HG03064 (cell line): ENCODE data around the gene SORBS2.

Experiments used
- ATAC-seq: cut with Tn5 transposase; IDR thresholded peaks from one replicate; pipeline ENCODE4 v1.9.1; 2021; ENCODE audit warnings: low read depth; ENCODE audit not compliant: unreplicated experiment

Gene SORBS2

DNA sequence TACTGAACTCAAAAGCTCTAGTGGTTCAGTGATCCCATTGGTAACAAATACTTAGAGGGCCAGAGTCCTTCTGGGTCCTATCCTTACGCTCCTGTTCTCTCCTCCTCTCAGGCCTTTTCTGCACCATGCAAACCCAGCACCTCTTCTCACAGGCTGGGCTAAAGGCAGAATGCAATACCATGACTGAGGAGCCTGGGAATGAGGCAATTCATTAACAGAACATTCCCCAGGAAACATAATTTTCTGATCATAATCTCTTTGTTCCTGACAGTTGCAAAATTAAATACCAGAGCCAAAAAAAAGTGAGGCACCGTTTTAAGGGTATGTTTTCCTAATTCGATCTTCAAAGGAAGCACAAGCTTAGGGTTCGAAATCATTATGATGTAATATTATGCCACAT, 9.0 kb downstream of the SORBS2 start:
- no peak for ATAC-seq

DNA sequence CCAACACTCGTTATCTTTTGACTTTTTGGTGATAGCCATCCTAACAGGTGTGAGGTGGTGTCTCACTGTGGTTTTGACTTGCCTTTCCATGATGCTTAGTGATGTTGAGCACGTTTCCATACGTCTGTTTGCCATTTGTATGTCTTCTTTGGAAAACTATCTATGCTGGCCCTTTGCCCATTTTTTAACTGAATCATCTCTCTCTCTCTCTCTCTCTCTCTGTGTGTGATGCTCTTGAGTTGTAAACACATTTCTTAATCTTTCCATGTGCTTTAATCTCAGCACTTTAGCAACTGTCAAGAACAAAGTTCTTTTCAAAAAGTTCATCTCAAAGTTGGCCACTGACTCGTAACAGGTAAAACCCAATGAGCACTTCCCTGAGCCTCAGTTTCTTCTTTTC, 10.5 kb downstream of the SORBS2 start:
- ATAC-seq, result no peak

DNA sequence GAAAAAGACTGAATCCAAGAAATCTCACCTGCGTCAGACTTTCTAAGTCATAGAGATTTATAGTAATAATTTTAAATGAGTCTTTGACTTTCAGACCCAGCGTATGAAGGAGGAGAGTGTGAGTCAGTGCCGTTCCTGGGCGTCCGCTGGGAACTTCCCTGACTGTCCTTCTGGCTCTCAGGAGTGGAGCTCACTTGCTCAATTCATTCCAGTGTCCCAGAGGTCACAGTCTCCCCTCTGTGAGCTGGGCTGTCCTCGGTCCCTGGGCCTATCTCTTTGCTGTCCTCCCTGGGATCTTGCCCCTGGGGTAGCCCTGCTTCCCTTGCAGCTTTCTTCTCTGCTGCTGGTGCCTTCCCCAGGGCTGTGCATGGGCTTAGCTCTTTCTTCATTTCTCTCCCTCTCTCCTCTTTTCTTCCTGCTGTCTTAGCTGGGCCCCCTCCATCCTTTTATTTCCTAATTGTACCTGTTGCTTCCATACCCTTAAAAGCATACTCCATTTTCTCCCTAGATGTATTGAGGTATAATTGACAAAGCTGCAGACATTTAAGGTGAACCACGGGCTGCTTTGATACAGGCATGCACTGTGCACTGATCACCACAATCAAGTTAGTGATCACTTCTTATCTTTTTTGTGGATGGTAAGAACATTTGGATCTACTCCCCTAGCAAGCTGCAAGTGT, 11.6 kb downstream of the SORBS2 start:
- ATAC-seq, result no peak

DNA sequence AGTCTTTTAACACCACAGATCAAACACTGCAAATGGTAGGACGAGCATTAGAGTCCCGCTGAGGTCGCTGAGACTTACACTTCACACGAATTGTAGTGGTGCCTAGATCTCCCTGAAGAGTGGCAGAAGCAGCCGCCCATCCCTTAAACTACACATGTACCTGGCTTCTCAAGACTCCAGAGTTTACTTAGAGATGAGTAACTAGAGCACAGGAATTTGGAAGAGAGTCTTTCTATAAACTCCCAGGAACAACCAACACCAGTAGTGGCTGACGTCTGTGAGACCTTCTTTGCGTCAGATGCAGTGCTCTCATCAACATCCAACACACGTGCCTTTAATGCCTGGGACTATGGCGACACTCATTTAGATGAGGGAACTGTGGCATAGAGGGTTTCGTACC, 12.6 kb downstream of the SORBS2 start:
- no peak for ATAC-seq

DNA sequence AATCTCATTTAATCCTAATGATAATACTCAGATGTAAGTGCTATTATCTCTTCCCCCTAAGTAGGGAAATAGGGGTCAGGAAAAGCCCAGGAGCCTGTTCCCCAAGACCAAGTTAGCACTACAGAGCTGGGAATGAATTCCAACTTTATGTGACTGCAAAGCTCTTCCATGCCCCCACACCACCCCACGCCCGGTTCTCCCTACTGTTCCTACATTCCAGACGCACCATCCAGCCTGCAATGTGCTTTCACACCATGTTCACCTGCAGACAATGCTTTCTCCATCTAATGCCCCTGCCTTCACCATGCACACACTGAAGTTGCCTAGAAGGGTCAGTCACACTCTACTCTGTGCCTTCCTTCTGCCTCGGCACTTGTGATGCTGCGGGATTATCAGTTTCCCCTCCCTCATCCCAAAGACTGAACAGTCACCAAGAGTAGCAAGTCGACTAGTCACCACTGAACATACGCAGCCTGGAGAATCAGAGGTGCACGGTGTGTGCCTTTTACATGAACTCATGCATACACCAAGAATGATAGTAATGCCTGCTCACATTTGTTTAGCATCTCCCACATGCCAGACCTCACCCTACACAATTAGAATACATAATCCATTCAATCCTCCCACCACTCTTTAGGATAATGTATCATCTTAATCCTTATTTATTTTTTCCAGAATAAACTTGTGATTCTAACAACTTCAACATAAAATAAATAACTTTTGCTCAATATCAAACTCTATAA, 14.2 kb downstream of the SORBS2 start:
- ATAC-seq, result no peak

DNA sequence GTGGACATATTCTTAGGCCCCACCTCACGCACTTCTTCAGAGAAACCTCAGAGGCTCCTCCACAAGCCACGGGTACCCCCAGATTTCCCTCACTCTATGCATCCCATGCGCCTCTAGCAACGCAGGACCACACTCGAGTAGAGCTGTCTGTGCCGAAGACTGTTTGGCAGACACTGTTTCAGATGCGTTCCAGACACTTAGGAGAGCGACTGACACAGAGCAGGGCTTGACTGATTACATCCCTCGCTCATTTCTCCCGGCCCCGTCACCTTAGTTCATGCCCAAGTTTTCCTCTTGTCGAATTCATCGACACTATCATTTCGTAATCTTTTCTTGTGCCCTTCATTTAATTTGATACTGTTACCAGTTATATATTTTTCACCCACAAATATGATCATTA, 15.0 kb downstream of the SORBS2 start:
- no peak for ATAC-seq

DNA sequence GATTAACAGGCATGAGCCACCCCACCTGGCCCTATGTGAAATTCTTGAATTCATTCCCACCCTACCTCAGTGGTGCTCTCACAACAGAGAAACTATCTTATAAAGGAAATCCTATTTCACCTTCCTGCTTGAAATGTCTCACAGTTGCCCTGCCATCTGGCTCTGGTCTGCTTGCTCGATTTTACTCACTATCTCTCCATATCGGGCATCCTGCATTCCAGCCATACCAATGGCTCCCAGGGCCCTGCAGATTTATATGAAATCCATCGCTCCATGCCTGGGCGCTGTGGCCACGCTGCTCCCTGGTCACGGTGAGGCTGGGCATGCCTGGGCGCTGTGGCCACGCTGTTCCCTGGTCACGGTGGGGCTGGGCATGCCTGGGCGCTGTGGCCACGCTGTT, 15.8 kb downstream of the SORBS2 start:
- no peak for ATAC-seq

DNA sequence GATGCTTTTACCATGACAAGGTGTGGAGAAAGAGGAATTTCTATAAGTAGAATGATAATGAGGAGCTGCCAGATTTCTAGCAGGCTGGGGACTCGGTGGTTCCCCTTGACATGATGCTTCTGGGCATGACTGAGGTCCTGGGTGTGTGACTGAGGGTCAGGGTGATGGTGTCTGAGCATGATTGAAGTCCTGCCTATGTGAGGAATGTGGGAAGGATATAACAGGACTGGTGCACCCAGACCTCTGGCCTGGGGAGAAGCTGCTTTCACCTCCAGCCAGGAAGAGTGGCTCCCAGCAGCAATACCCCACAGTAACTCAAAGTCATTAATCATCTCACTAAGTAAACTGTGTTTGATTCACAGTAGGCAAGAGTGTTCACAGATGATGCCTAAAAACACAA, 17.4 kb downstream of the SORBS2 start:
- no peak for ATAC-seq

DNA sequence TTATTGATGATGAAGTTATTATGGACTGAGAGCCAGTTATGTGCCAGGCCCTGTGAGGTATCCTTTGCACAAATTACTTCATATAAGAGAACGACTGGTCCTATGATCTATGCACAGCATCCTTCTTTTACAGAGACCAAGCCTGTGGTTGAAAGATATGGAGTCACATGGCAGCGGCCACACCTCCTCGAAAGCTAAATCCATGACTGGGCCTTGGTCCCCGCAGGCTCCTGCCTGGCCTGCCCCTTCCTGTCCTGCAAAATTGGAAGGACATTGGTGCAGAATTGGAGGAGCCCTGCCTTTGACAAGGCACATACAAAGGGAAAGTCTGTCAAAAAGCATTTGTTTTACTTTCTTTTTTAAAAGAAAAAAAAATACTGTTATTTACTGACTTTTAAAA, 18.3 kb downstream of the SORBS2 start:
- no peak for ATAC-seq

DNA sequence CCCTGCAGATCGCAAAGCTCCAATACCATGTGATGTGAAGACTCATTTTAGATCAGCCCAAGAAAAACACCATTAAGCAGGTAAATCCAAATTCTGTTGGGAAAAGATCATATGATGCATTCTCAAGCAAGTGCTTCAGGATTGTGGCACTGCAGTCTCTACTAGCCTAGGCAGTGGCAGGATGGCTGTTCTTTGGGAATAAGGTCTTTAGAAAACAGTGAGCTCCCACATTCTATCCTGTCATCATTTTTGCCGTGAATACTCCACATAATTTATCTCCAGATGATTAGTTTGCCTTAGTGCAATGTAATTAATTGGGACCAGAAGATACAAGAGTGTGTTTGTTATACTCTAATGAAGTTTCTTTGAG, 18.9 kb downstream of the SORBS2 start:
- no peak for ATAC-seq

DNA sequence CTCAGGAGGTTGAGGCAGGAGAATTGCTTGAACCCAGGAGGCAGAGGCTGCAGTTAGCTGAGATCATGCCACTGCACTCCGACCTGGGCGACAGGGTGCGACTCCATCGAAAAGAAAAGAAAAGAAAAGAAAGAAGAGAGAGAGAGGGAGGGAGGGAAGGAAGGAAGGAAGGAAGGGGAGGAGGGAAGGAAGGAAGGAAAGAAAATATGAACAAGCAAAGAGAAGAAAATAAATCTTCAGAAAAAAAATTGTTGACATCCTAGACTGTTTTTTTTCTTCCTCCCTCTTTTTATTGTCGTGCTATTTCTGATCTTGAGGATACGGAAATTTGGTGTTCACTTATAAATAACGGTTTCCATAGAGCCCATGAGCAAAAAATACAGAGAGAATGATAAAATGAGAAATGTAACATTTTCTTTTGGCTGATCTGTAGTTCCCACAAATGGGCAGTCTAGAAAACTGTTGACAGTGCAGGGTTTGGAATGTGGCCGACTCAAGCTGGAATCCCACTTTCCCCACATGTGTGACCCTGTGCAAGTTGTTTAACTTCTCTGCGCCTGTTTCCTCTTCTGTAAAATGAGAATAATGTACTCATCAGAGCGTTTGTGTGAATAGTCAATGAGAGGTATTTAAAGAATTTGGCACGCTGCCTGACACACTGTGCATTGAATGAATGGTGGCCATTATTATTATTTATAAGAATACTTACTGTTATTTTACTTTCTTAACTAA, 19.4 kb downstream of the SORBS2 start:
- no peak for ATAC-seq

DNA sequence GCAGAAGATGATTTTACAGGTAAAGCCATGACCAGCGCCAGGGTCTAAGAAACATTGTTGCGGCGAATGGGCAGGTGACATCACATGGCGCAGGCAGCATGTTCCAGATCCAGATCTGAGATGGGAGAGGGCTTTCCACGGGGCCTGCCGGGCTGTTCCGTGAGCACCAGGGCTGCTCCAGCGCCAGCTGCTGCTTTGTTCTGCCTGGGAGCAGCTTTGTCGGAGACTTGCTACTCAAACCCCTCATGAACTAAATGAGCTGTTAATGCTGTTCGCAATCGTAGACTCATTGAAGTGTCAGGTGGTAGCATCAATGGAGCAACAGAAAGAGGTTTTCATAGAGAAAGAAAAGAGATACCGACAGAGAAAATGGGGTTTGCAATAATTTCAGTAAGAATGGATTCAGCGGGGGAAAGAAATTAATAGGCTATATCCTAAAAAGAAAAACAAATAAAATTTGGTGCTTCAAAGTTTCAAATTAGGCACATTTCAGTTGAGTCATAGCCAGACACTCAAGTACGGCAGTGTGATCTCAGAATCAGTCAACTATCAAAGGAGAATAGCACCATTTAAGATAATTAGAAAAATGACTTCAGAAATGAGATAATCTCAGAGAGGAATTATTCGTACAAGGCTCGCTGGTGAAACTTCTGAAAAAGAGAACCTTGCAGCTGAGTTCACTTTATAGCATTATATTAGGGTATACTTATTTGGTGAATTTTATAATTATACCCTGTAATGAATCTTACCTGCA, 23.9 kb downstream of the SORBS2 start:
- ATAC-seq, result no peak

DNA sequence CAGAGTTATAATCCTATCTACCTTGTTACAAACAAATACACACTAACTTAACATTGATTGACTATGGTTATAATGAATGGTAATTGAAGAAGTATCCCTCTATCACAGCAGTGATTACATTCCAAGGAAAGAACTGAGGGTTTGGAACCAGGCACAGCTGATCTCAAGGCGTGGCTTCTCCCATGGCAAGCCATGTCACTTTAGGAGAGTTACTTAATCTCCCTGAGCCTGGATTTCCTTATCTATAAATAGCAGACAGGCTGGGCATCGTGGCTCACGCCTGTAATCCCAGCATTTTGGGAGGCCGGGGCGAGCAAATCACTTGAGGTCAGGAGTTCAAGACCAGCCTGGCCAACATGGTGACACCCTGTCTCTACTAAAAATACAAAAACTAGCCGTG, 25.6 kb downstream of the SORBS2 start:
- ATAC-seq, result no peak

DNA sequence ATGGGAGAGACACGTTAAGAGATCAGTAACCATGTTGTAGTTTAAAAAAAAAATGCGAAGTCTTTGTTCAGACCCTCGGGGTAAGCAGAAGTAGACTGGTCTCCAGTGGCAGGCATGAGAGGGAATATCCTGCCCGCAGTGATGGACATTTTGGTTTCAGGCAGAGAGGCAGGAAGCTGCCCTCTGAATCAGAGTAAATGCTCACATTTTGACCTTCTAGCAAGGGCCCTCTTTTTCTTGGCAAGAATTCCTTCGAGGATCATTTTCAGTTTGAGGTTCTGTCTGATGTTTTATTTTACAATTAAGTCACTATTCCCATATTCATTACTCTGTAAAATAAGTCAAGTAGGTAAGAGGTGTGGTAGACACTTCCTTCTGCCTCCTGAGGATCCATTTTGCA, 28.4 kb downstream of the SORBS2 start:
- ATAC-seq, result no peak

DNA sequence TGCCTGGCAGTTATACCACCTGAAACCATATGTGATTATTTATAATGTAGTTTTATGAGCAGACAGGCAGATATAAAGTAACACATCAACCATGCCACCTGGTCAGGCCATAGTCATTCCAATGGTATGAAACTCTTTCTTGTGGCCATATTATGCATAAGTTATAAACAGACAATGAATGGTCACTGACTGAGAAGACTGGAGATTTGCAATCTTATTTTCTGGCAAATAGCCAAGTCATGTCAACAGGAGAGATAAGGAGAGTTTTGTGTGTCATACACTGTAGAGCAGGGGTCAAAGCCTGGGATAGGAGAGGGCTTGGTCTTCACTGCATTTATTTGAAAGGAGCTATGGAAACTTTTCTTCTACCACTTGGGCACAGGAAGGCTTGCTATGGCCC, 29.5 kb downstream of the SORBS2 start:
- ATAC-seq, result no peak

DNA sequence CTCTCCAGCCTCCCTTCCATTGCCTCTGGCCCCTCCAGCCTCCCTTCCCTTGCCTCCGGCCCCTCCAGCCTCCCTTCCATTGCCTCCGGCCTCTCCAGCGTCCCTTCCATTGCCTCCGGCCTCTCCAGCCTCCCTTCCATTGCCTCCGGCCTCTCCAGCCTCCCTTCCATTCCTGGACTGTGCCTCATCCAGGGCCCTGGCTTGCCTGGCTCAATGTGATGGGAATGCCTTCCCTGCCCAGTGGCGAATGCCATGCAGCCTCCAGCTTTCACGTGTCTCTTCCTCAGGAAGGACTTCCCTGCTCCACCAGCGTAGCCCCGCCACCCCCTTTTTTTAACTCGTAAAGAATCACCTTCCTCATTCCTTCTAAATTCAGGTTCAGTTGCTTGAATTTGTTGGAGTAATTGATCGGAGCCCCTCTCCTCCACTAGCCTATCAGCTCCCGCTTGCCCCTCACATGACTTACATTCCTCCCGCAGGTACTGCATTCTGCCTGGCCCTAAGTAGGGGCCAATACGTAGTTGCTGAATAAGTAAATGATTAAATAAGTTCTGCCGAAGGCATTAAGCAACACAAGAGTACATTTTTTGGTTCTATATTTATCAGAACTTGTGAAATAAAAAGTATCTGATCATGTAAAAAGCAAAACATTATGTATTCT, 30.3 kb downstream of the SORBS2 start:
- no peak for ATAC-seq

DNA sequence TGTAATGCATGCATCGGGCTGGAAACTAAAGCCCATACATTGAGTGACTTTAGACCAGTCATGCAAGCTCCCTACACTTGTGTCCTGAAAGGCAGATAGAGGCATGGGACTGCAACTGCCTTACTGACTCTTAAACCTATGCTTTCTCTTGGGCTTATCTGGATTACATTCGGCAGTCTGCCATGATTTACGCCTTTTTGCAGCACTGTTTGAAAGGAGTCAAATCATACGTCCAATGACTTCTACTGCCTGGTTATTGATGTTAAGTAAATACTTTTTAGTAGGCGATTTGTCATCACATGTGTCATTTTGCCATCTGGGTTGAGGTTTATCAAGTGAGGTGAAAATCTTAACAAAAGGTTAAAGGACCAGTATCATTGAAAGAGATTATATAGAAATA, 31.5 kb downstream of the SORBS2 start:
- no peak for ATAC-seq

DNA sequence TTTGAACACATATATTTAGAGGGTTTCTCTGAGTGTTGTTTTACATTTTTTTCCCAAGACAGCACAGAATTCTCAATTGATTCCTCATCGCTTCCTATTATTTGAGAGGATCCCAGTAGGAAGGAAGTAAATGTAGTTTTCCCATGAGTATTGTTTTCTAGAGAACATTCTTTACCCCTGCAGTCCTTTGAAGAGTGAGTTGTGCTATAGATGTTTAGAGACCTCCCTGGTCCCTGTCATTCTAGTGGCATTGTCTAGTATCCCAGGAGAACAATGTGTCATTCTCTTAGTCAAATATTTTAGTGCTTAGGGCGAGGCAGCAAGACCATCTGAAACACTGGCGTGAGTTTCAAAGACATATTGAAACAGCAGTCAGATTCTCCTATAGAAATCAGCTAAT, 32.5 kb downstream of the SORBS2 start:
- no peak for ATAC-seq

DNA sequence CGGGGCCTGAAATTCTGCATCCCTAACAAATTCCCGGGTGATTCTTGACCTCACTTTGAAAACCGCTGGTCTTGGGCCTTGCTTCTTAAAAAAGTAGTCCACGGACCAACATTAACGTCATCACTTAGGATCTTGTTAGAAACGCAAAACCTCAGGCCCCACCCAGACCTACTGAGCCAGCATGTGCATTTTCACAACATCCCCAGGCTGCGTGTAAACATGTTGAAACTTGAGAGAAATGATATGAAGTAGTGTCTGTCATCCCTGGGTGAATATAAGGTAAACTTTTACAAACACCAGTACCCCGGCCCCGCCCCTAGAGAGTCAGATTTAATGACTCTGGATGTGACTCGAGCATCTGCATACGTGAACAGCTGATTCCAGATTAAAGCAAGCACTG, 33.7 kb downstream of the SORBS2 start:
- no peak for ATAC-seq

DNA sequence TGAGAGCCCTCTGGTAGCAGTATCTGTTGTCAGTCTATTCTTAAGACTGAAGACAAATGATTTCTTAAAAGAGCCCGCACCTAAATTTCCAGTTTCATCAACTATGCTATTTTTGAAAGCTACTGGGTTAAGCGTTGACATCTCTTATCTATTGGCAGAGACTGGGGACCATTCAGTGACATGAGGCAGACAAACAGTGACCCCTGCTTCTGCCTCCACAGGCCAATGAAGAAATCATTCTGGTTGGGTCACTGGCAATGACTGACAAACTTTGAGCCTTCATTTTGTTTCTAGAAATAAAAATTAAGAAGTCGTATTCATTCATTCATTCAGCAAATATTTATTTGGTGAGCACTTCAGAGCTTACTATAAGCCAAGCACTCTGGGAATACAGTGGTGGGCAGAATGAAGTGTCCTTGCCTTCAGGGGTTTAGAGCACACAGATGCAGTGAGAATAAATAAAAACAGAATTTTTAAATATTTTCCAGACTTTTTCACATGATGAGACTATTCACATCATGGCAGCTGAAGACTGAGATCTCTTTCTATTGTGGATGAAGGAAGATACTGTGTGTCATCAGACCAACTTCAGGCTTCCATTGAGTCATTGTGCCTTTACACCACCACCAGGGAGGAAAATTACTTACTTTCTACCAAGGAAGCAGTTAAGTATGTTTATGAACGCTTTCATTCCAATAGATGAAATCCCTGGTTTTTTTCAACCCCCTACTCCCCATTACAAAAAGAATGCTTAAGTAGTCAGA, 36.0 kb downstream of the SORBS2 start:
- no peak for ATAC-seq
